Activated CD4-positive, CD25-positive, alpha-beta regulatory T cell treated with anti-CD3 and anti-CD28 coated beads, Interleukin-2, amount 50 U/mL, for 72 hours (primary cell): ENCODE data around the gene DDOST.
"Not testable (repeated sequence)": the region's sequence is repeated elsewhere in the genome, so short reads cannot be mapped to it uniquely, and the experiment has no call there.

ENCODE experiments used
- DNase-seq: peaks from one replicate; pipeline ENCODE4 v3.0.0; 2021

The DDOST gene

DNA sequence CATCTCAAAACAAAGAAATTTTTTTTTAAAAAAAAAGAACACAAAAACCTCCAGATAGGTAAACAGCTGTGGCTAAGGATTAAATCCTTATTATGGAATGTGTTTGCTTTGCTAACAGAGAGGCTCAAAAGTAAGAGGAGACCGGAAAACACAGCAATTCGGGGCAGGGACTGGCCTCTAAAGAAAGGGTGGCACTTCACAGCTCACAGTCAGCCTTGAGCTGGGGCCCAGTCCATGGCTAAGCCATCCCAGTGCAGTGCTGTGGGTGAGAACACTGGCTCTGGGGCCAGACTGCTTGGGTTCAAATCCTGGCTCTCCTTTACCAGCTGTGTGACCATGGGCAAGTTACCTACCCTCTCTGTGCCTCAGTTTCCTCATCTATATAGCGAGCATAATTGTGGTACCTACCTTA is 28.5 kb upstream of the DDOST start:
- no peak for DNase-seq

DNA sequence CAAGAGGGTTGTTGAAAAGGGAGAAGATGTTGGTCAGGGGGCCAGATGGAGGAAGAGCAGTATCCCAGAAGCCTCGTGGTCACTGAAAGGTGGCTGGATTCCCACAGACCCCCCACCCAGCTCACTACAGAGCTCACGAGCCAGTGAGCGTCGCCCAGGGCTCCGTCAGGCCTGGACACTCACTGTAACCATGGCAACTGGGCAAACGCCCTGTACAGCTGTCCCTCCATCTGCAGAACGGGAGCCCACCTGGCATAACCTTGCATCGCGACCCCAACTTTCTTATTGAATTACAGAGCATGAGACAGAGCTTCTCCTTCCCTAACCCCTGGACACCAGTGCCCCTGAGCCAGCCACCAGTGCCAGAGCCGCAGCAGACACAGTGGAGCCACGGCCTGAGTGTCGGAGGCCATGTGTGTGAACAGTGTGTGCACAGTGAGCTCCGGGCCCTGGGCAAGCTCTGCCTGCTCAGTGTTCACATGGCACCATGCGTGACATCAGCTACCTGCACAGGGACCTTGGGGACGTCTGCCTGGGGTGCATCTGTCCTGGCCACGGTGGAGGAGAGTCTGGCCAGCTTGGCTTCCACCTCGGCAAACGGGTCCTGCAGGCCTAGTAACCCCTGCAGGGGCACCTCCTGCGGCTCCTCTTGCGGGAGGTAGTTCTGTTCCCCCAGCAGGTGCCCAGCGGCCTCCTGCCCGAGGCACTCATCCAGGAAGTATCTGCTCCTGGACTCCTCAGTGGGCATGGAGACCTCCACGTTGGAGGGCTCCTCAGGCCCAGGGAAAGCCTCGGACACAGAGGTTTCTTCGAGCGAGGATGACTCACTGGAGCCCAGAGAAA is 25.9 kb upstream of the DDOST start:
- DNase-seq = no peak

DNA sequence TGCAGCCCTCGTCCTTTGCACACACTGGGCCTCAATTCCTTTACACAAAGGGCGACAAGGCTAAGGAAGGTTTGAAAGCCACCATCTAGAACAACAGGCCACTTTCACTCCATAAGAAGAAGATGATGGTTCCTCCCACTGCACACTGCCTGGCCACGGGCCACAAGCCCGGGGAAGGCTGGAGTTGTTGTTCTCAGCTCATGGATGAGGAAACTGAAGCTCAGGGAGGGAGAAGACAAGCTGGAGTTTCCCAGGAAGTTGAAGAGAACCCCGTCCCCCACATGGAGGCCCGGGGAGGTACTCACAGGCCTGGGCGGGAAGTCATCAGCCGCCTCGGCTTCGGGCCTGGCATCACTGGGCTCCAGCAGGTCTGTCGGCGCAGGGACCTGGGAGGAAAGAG is 24.6 kb upstream of the DDOST start:
- no peak for DNase-seq

GRCh38 chr1:20685099-20685662 is 24.0 kb upstream of the DDOST start:
- DNase-seq = no peak

- DNase-seq = no peak
These were observed 23.5 kb upstream of the DDOST start for GRCh38 chr1:20684651-20685050.

- no peak for DNase-seq
These were observed 23.0 kb upstream of the DDOST start for GRCh38 chr1:20684050-20684620.

- DNase-seq = no peak
These were observed 22.4 kb upstream of the DDOST start for GRCh38 chr1:20683614-20684013.

DNA sequence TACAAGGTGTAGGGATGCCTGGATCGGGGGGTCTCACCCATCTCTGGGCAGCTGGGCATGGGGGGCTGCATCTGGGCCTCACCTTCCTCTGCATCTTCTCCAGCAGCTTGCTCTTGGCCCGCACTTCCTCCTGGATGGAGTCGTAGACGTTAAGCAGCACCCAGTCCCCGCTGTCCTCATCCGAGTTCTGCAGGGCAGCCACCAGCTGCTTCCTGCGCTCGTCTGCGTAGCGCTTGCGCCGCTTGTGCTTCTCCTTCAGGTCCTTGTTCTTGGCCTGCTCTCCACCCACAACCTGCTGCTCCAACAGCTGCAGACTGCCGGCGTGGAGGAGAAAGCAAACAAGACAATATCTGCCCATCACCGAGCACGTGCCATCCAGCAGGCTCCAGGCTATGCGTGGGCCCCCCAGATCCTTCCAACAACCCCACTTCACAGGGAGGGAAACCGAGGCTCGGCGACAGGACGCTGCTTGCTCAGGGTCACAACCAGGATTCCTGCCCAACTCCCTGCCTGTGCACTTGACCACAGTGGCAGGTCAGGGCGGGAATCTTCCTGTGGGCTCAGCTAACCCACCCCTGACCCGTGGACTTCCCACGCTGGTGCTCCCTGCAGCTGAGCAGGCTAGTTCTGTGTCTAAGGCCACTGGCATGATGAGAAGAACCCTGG is 21.5 kb upstream of the DDOST start:
- DNase-seq = no peak

- DNase-seq = no peak
These were observed 20.8 kb upstream of the DDOST start for GRCh38 chr1:20681999-20682398.

GRCh38 chr1:20680269-20680668 is 19.1 kb upstream of the DDOST start:
- DNase-seq = no peak

- DNase-seq = no peak
These were observed 17.4 kb upstream of the DDOST start for GRCh38 chr1:20678599-20678998.

DNA sequence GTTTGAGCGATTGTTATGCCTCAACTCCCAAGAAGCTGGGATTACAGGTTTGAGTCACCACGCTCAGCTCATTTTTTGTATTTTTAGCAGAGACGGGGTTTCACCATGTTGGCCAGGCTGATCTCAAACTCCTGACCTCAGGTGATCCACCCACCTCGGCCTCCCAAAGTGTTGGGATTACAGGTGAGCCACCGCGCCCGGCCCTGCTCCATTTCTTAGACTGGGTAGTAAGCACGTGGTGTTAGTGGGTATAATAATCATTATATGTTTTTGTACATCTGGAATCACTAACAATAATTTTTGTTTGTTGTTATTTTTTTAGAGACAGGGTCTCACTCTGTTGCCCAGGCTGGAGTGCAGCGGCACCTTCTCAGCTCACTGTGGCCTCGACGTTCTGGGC is 12.5 kb upstream of the DDOST start:
- not testable (repeated sequence) for DNase-seq

- DNase-seq = no peak
These were observed 11.1 kb upstream of the DDOST start for GRCh38 chr1:20672265-20672632.

- no peak for DNase-seq
These were observed 9.8 kb upstream of the DDOST start for GRCh38 chr1:20670936-20671335.

- DNase-seq = no peak
These were observed 7.4 kb upstream of the DDOST start for GRCh38 chr1:20668581-20668980.

DNA sequence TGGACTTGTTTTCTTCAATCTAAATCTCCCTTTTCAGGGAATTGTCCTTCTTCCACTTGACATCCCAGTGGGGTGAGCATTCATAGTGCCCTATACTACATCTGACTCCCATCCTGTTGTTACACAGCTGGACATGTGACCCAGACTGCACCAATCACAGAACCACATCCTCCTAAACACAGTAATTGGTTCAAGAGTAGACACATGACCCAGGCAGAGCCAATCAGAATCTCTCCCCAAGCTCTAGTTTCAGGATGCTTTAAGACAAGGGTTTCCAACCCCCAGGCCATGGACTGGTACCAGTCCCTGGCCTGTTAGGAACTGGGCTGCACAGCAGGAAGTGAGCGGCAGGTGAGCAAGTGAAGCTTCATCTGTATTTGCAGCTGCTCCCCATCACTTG is 5.6 kb upstream of the DDOST start:
- DNase-seq = peak; percentile 39

DNA sequence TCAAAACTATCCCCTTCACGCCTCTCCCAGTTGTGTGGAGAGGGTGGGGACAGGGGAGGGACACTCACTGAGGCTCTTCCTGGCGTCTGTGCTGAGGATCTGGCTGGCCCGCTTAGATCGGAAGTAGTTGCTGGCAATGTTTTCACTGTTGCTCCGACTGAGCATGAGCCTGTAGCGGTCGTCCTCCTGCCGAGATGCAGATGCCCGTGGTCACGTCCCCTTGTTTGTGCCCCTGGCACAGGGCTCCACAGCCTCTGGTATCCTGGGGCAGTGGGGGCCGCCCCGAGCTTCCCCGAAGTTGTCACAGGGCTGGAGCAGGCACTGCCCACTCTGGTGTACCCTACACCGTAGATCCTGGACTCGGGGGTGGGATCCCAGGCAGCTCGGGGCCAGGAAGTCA is 5.0 kb upstream of the DDOST start:
- DNase-seq = no peak

DNA sequence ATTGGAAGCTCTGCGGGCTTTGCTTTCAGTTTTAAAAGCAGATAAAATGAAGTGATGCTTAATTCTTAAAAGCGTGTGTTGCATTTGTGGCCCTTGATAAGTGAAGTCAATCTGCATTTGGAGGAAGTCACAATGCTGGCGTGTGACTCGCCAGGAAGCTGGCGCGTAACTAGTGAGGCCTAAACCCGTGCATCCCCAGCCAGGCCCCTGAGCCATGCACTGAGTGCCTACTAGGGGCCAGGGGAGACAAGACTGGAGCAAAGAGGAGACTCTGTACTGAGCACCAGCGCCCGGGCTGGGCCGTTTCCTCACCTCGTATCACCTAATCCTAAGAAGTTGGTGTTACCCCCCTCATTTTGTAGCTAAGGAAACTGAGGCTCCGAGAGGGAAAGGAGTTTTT is 4.6 kb upstream of the DDOST start:
- no peak for DNase-seq

DNA sequence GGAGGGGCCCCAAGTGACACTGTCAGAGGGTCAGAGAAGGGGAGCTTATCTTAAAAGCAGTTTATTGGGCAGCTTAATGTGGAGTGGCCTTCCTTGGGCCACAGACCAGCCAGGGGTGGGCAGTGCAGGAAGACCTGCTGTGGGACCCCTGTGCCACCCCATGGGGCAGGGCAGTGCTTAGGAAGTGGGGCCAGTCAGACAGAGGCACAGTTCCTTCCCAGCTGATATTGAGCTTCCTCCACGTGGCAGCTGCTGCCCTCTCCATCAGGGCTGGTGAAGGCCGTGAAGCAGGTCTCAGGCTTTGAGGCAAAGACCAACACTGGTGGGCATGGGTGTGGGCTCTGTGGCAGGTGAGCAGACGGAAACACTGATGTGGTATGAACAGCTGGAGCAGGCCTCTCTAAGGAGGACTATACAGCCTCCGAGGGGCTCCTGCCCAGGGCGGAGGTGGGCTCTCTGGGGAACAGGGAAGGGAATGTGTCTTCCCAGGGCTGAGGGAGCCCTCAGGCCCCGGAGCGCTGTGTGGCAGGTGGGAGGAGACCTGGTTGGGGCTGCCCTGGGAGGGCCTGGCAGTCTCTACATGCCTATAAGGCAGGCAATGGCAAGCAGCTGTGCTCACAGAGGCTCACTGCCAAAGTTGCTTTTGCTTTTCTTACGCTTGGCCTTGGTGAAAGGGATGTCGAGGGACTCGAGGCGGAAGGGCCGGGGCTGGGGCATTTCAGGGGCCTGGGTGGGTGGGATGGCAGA is 3.0 kb upstream of the DDOST start:
- no peak for DNase-seq

- no peak for DNase-seq
These were observed 2.2 kb upstream of the DDOST start for GRCh38 chr1:20663365-20663764.

DNA sequence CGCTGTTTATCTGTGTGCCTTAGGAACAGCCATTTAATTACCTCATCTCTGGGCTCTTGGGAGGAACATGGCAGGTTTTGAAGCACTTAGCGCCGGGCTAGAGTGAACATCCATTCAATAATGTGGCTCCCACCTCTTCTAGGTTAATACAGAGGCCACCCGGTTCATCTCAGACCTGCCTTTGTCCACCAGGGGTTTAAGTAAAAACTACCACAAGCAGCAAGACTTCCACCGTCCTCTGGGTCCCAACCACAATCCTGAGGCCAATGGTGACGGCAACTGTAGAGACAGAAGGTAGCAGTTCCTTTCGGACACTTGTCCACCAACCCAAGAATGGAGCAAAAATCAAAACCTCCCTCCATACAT is 924 bp upstream of the DDOST start:
- no peak for DNase-seq

DNA sequence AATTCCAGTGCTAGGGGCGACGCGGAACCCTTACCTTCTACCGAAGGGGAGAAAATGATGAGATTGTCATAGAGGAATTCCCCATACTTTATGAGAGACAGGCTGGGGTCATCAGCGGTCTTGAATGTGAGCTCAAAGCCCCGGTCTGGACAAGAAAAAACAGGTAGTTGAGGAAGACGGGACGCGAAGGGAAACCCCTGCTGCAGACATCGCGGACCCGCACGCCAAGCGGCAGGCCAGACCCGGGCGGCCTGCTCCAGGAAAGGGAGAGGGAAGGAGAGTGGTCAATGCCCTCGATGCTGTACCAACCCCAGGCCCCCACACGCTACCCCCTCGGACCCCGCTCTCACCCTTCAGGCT is 342 bp downstream of the DDOST start:
- DNase-seq = no peak

DNA sequence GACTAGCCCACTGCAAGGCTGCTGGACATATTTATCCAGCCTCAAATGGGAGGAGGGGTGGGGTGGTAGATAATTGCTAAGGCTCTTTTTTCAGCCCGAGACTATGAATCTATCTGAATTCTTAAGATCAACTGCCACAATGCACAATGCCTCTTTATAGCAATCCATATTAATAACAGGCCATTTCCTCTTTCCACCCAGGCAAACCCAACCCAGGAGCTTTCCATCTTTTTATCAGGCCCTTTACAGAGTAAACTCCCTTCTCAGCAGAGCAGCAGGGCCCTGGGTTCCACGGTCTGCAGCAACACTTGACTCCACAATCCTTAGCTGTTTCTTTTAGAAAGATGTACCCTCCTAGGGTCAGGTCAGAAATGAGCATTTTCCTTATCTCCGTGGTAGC is 806 bp downstream of the DDOST start:
- no peak for DNase-seq
